Thyroid gland (tissue), 4 donors: ENCODE measurements around the gene EML4.
"Not testable (repeated sequence)": the region's sequence is repeated elsewhere in the genome, so short reads cannot be mapped to it uniquely, and the experiment has no call there.

ENCODE experiments used
- POLR2A ChIP-seq, 2 donors: fragments of 450-650 bp; IDR thresholded peaks; one replicate each; pipeline ENCODE4 v1.6.1; 2017; ENCODE audit warnings: antibody characterized with exemption in 2 of 2, mild to moderate bottlenecking in 2 of 2, moderate library complexity in 1 of 2
- TF ChIP-seq, protein P1 (sequence below), 6 experiments: fragments of 200-600 bp in 3 of 6; fragments of 450-650 bp in 3 of 6; sonication (generic) in 3 of 6; IDR thresholded peaks; one replicate each; pipeline ENCODE4 v1.5.1; 2016 to 2019; ENCODE audit warnings: antibody characterized with exemption in 6 of 6, mild to moderate bottlenecking in 2 of 6, inconsistent platforms in 1 of 6, moderate library complexity in 1 of 6

DNA sequence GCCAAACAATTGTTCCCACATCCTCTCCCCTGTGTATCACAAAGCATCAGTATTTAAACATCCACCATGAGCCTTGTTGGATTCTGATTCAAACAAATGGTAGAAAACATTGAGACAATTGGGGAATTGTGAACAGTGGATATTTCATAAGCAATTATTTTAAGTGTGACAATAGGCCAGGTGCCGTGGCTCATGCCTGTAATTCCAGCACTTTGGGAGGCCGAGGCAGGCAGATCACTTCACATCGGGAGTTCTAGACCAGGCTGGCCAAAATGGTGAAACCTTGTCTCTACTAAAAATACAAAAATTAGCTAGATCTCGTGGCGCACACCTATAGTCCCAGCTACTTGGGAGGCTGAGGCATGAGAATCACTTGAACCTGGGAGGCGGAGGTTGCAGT is 165.7 kb downstream of the EML4 start:
- TF ChIP-seq, protein P1, sequence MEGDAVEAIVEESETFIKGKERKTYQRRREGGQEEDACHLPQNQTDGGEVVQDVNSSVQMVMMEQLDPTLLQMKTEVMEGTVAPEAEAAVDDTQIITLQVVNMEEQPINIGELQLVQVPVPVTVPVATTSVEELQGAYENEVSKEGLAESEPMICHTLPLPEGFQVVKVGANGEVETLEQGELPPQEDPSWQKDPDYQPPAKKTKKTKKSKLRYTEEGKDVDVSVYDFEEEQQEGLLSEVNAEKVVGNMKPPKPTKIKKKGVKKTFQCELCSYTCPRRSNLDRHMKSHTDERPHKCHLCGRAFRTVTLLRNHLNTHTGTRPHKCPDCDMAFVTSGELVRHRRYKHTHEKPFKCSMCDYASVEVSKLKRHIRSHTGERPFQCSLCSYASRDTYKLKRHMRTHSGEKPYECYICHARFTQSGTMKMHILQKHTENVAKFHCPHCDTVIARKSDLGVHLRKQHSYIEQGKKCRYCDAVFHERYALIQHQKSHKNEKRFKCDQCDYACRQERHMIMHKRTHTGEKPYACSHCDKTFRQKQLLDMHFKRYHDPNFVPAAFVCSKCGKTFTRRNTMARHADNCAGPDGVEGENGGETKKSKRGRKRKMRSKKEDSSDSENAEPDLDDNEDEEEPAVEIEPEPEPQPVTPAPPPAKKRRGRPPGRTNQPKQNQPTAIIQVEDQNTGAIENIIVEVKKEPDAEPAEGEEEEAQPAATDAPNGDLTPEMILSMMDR (IDR thresholded peaks at IDR 0.05) = not testable (repeated sequence)
- TF ChIP-seq POLR2A (IDR thresholded peaks at IDR 0.05) = not testable (repeated sequence)
